Measurements from ENCODE around the gene LARP4.
"Not testable (repeated sequence)": the region's sequence is repeated elsewhere in the genome, so short reads cannot be mapped to it uniquely, and the experiment has no call there.

LARP4 gene

DNA sequence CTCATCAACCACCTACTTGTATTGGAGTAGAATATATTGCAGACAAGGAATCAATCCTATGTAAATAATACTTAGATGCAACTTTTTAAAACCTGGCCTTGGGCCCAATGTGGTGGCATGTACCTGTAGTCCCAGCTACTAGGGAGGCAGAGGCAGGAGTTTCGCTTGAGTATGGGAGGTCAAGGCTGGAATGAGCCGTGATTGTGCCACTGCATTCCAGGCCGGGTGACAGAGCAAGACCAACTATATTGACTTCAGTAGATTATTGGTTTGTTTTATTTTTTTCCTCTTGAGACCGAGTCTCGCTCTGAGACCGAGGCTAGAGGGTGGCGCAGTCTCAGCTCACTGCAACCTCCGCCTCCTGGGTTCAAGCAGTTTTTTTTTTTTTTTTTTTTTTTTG is 3.6 kb downstream of the LARP4 start:
- H3K4me1 ChIP-seq (ENCODE audit: low read length): peaks cover 14% of the 10 kb centered on the region
- H3K9me3 ChIP-seq (ENCODE audit: insufficient read depth, low read length): no peaks in the 10 kb centered on the region
- peaks cover 87% of the 10 kb centered on the region for H3K79me2 ChIP-seq (ENCODE audit: low read length)
- peaks cover 12% of the 10 kb centered on the region for H3K36me3 ChIP-seq (replicated peaks; ENCODE audit: low read depth, low read length)
- H3K27ac ChIP-seq (ENCODE audit: low read length): no peak overlapping the region
- H3K4me3 ChIP-seq (ENCODE audit: low read length): no peak overlapping the region
- no peak overlapping the region for H3K4me2 ChIP-seq (ENCODE audit: low read length)
- no peaks in the 10 kb centered on the region for H3K27me3 ChIP-seq (ENCODE audit: low read depth, low read length)
- H3K9ac ChIP-seq (ENCODE audit: low read length): no peak overlapping the region
- TF ChIP-seq EZH2phosphoT487 (IDR thresholded peaks at IDR 0.05; ENCODE audit: low read depth) (no peak), CTCF (IDR thresholded peaks at IDR 0.05; ENCODE audit: low read depth, low read length) (no peak)
- H2AFZ ChIP-seq (ENCODE audit: low read depth, low read length): no peak overlapping the region
- H4K20me1 ChIP-seq (ENCODE audit: insufficient read depth, low read length): peaks cover 13% of the 10 kb centered on the region

DNA sequence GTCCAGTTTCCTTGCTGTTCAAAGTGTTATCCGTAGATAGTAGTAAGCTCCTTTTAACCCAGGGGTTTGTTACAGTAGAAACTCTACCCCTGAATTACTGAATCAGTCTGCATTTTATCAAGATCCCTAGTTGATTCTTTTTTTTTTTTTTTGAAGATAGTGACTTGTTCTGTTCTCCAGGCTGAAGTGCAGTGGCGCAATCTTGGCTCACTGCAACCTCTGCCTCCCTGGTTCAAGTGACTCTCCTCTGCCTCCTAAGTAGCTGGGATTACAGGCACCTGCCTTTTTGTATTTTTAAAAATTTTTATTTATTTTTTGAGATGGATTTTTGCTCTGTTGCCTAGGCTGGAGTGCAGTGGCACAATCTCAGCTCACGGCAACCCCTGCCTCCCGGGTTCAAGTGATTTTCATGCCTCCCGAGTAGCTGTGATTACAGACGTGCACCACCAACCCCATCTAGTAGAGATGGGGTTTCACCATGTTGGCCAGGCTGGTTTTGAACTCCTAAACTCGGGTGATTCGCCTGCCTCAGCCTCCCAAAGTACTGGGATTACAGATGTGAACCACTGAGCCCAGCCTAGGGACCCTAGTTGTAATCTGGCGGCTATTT is 10.5 kb downstream of the LARP4 start:
- H3K4me3 ChIP-seq (ENCODE audit: low read length): no peak overlapping the region
- H3K9ac ChIP-seq (ENCODE audit: low read length): no peak overlapping the region
- no peaks in the 10 kb centered on the region for H3K4me1 ChIP-seq (ENCODE audit: low read length)
- H4K20me1 ChIP-seq (ENCODE audit: insufficient read depth, low read length): peaks cover 34% of the 10 kb centered on the region
- H3K36me3 ChIP-seq (replicated peaks; ENCODE audit: low read depth, low read length): peaks cover 13% of the 10 kb centered on the region
- no peak overlapping the region for H2AFZ ChIP-seq (ENCODE audit: low read depth, low read length)
- no peaks in the 10 kb centered on the region for H3K9me3 ChIP-seq (ENCODE audit: insufficient read depth, low read length)
- no peak overlapping the region for H3K4me2 ChIP-seq (ENCODE audit: low read length)
- no peak overlapping the region for H3K27ac ChIP-seq (ENCODE audit: low read length)
- H3K27me3 ChIP-seq (ENCODE audit: low read depth, low read length): no peaks in the 10 kb centered on the region
- TF ChIP-seq EZH2phosphoT487 (IDR thresholded peaks at IDR 0.05; ENCODE audit: low read depth) (no peak), CTCF (IDR thresholded peaks at IDR 0.05; ENCODE audit: low read depth, low read length) (no peak)
- H3K79me2 ChIP-seq (ENCODE audit: low read length): peaks cover 100% of the 10 kb centered on the region

DNA sequence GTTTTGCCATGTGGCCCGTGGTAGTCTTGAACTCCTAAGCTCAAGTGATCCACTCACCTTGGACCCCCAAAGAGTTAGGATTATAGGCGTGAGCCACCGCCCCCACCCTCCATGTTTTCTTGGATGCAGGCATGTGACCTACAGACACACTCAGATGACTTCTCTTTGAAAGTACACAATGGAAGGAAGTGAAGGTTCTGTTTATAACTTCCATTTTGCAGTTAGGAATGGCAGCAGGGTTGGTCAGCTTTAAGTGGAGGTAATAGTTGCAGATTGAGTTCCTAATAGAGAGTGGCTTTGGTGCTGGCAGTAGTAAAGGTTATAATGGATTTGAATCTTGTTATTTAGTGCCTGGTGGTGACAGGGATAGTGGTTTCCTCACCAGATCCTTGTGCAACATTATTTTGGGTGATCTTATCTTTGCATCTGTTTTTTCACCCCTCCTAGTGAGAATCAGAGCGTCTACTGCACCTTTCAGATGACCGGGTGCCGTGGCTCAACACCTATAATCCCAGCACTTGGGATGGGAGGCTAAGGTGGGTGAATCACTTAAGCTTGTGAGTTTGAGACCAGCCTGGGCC is 15.3 kb downstream of the LARP4 start:
- Histone ChIP-seq H3K79me2 (ENCODE audit: low read length) (peaks cover 99% of the 10 kb centered on the region), H3K9ac (ENCODE audit: low read length) (no peak overlapping the region), H2AFZ (ENCODE audit: low read depth, low read length) (no peak overlapping the region), H3K4me1 (ENCODE audit: low read length) (no peaks in the 10 kb centered on the region), H3K9me3 (ENCODE audit: insufficient read depth, low read length) (no peaks in the 10 kb centered on the region), H3K36me3 (replicated peaks; ENCODE audit: low read depth, low read length) (peaks cover 12% of the 10 kb centered on the region), H3K4me2 (ENCODE audit: low read length) (no peak overlapping the region), H4K20me1 (ENCODE audit: insufficient read depth, low read length) (peaks cover 41% of the 10 kb centered on the region), H3K27ac (ENCODE audit: low read length) (no peak overlapping the region), H3K27me3 (ENCODE audit: low read depth, low read length) (no peaks in the 10 kb centered on the region), H3K4me3 (ENCODE audit: low read length) (no peak overlapping the region)
- TF ChIP-seq CTCF (IDR thresholded peaks at IDR 0.05; ENCODE audit: low read depth, low read length) (no peak), EZH2phosphoT487 (IDR thresholded peaks at IDR 0.05; ENCODE audit: low read depth) (no peak)

DNA sequence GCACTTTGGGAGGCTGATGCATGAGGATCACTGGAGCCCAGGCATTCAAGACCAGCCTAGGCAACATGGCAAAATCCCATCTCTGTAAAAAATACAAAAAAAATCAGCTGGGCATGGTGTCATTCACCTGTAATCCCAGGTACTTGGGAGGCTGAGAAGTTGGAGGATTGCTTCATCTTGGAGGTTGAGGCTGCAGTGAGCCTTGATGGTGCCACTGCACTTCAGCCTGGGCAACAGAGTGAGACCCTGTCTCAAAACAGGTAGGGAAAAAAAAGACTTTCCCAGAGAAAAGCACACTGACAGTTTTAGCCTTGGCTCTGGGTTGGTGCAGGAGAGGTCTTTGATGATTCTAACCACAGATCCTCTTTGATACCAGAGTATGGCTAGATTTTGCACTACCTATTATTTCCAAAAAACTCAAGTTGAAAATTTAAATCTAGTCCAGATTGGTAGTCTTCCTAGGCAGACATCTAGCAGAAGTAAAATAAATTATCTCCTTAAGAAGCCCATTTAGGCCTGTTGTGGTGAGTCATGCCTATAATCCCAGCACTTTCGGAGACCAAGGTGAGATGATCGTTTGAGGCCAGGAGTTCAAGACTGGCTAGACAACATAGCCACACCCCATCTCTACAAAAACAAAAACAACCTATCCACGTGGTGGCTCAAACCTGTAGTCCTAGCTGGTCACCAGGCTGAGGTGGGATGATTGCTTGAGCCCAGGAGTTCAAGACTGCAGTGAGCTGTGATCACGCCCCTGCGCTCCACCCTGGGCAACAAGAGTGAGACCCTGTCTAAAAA is 18.6 kb downstream of the LARP4 start:
- H3K36me3 ChIP-seq (replicated peaks; ENCODE audit: low read depth, low read length): peaks cover 14% of the 10 kb centered on the region
- no peaks in the 10 kb centered on the region for H3K27me3 ChIP-seq (ENCODE audit: low read depth, low read length)
- no peak overlapping the region for H3K4me2 ChIP-seq (ENCODE audit: low read length)

GRCh38 chr12:50422855-50423254 is 22.2 kb downstream of the LARP4 start:
- H3K36me3 ChIP-seq (replicated peaks; ENCODE audit: low read depth, low read length); H3K9ac ChIP-seq (ENCODE audit: low read length); H3K27me3 ChIP-seq (ENCODE audit: low read depth, low read length); H3K4me2 ChIP-seq (ENCODE audit: low read length); H3K4me1 ChIP-seq (ENCODE audit: low read length); H3K27ac ChIP-seq (ENCODE audit: low read length); H3K4me3 ChIP-seq (ENCODE audit: low read length); H2AFZ ChIP-seq (ENCODE audit: low read depth, low read length); H3K9me3 ChIP-seq (ENCODE audit: insufficient read depth, low read length): not testable (repeated sequence)
- Histone ChIP-seq H3K79me2 (ENCODE audit: low read length) (peaks cover 99% of the 10 kb centered on the region), H4K20me1 (ENCODE audit: insufficient read depth, low read length) (peaks cover 15% of the 10 kb centered on the region)

More for the DNA sequence above, 18.6 kb downstream of the LARP4 start:
- no peak overlapping the region for H2AFZ ChIP-seq (ENCODE audit: low read depth, low read length)
- TF ChIP-seq EZH2phosphoT487 (IDR thresholded peaks at IDR 0.05; ENCODE audit: low read depth) (no peak), CTCF (IDR thresholded peaks at IDR 0.05; ENCODE audit: low read depth, low read length) (no peak)
- H3K9ac ChIP-seq (ENCODE audit: low read length): no peak overlapping the region
- H3K4me3 ChIP-seq (ENCODE audit: low read length): no peak overlapping the region
- no peaks in the 10 kb centered on the region for H3K9me3 ChIP-seq (ENCODE audit: insufficient read depth, low read length)
- no peaks in the 10 kb centered on the region for H3K4me1 ChIP-seq (ENCODE audit: low read length)
- H3K27ac ChIP-seq (ENCODE audit: low read length): no peak overlapping the region
- H3K79me2 ChIP-seq (ENCODE audit: low read length): peaks cover 99% of the 10 kb centered on the region
- peaks cover 24% of the 10 kb centered on the region for H4K20me1 ChIP-seq (ENCODE audit: insufficient read depth, low read length)

DNA sequence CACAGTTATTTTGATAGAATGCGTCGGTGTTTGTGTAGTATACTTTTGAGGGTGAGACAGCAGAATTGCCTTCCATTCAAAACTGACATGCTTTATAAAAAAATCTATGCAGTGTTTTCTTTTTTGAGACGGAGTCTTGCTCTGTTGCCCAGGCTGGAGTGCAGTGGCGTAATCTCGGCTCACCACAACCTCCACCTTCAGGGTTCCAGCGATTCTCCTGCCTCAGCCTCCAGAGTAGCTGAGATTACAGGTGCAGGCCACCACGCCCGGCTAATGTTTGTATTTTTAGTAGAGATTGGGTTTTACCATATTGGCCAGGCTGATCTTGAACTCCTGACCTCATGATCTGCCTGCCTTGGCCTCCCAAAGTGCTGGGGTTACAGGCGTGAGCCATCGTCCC is 22.7 kb downstream of the LARP4 start:
- not testable (repeated sequence) for H3K4me1 ChIP-seq (ENCODE audit: low read length); H3K27me3 ChIP-seq (ENCODE audit: low read depth, low read length); H3K27ac ChIP-seq (ENCODE audit: low read length); H3K4me2 ChIP-seq (ENCODE audit: low read length); H3K36me3 ChIP-seq (replicated peaks; ENCODE audit: low read depth, low read length); H2AFZ ChIP-seq (ENCODE audit: low read depth, low read length); H3K9me3 ChIP-seq (ENCODE audit: insufficient read depth, low read length); H3K4me3 ChIP-seq (ENCODE audit: low read length); H3K9ac ChIP-seq (ENCODE audit: low read length)
- Histone ChIP-seq H3K79me2 (ENCODE audit: low read length) (peaks cover 96% of the 10 kb centered on the region), H4K20me1 (ENCODE audit: insufficient read depth, low read length) (peaks cover 15% of the 10 kb centered on the region)
